GM12878 (cell line): ENCODE data around the gene KCNC4. TPM values are rescaled to one million over a fixed set of nuclear protein-coding genes. Genes with fewer than 3 reads are reported as not detected.

Source experiments
- ATAC-seq: fragments of 200-7000 bp; cut with Tn5 transposase; 3 replicates; pipeline ENCODE4 v1.9.1; 2020; ENCODE audit warnings: mild to moderate bottlenecking, moderate library complexity
- BruUV-seq: library from RNA; stranded (reverse); fragments of 400-500 nt; replicated peaks from 2 replicates; lab custom pipeline; 2021; lab: Mats Ljungman, UMichigan
- CTCF ChIA-PET: fragments of 300-600 bp; sonication (Branson Sonifier 250); formaldehyde crosslinking; extraction: SDS; loops from one replicate; lab custom pipeline; 2021; ENCODE audit warnings: inconsistent platforms; lab: Yijun Ruan, JAX
- POLR2A ChIA-PET: fragments of 350-600 bp; formaldehyde crosslinking; extraction: SDS; loops from one replicate; lab custom pipeline; 2021; ENCODE audit warnings: inconsistent platforms; lab: Charles Lee
- RAD21 ChIA-PET: fragments of 300-600 bp; sonication (Branson Sonifier 250); formaldehyde crosslinking; loops from one replicate; lab custom pipeline; 2023; ENCODE audit warnings: antibody characterized with exemption; ENCODE audit not compliant: unreplicated experiment; lab: Charles Lee
- SMC1A ChIA-PET: fragments of 300-600 bp; sonication (Branson Sonifier 250); formaldehyde crosslinking; loops from one replicate; lab custom pipeline; 2023; ENCODE audit not compliant: unreplicated experiment, uncharacterized antibody; lab: Charles Lee
- DNase-seq: peaks from one replicate; pipeline ENCODE4 v3.0.0-alpha.2; 2011; ENCODE audit warnings: low read depth, low spot score
- FAIRE-seq: peaks from 3 replicates; lab custom pipeline; 2011; peaks lifted over from hg19 to GRCh38; lab: Jason Lieb, UNC
- H2AFZ ChIP-seq: 2 replicates; pipeline ENCODE4 v1.6.0; 2011; ENCODE audit warnings: low read depth, low read length, control low read depth; ENCODE audit not compliant: control insufficient read depth
- H3K27ac ChIP-seq: 2 replicates; pipeline ENCODE4 v1.5.1; 2011; ENCODE audit warnings: control low read depth; ENCODE audit not compliant: control insufficient read depth, insufficient read depth
- H3K27me3 ChIP-seq, 2 experiments: replicated peaks in 1 of 2; 2 replicates each; pipeline versions ENCODE4 v1.6.0 to v1.6.1; 2011; ENCODE audit warnings: low read length in 1 of 2; ENCODE audit not compliant: control insufficient read depth in 2 of 2, insufficient read depth in 2 of 2
- H3K36me3 ChIP-seq, 2 experiments: 2 replicates each; pipeline ENCODE4 v1.5.1; 2011; ENCODE audit warnings: low read length in 1 of 2; ENCODE audit not compliant: control insufficient read depth in 2 of 2, insufficient read depth in 2 of 2
- H3K4me1 ChIP-seq: 2 replicates; pipeline ENCODE4 v1.6.1; 2011; ENCODE audit warnings: mild to moderate bottlenecking, low read length, moderate library complexity, mixed read lengths; ENCODE audit not compliant: control insufficient read depth, insufficient read depth
- H3K4me2 ChIP-seq: 2 replicates; pipeline ENCODE4 v1.6.0; 2011; ENCODE audit warnings: control low read depth; ENCODE audit not compliant: control insufficient read depth, insufficient read depth
- H3K4me3 ChIP-seq: fragments of 200-600 bp; sonication (generic); 2 replicates; pipeline ENCODE4 v1.5.1; 2016
- H3K79me2 ChIP-seq: 2 replicates; pipeline ENCODE4 v1.6.0; 2011; ENCODE audit warnings: low read length; ENCODE audit not compliant: control insufficient read depth, insufficient read depth
- H3K9ac ChIP-seq: 2 replicates; pipeline ENCODE4 v1.8.0; 2011; ENCODE audit warnings: low read length, control low read depth, mixed read lengths; ENCODE audit not compliant: control insufficient read depth, insufficient read depth
- H3K9me3 ChIP-seq: replicated peaks from 3 replicates; pipeline ENCODE4 v1.5.1; 2011; ENCODE audit warnings: mild to moderate bottlenecking, low read length; ENCODE audit not compliant: control insufficient read depth, insufficient read depth
- H4K20me1 ChIP-seq: 2 replicates; pipeline ENCODE4 v1.6.0; 2011; ENCODE audit not compliant: control insufficient read depth, insufficient read depth
- ATF7 ChIP-seq: fragments of 450-650 bp; IDR thresholded peaks from 2 replicates; pipeline ENCODE4 v1.6.1; 2016; ENCODE audit warnings: low read depth, mild to moderate bottlenecking
- BCL3 ChIP-seq: IDR thresholded peaks from 2 replicates; pipeline ENCODE4 v1.6.1; 2011; ENCODE audit warnings: borderline replicate concordance, low read depth, mild to moderate bottlenecking, moderate library complexity, low read length; ENCODE audit not compliant: insufficient read depth, poor library complexity, severe bottlenecking
- BHLHE40 ChIP-seq, 2 experiments: fragments of 450-650 bp in 1 of 2; IDR thresholded peaks; 2 replicates each; pipeline ENCODE4 v1.6.1; 2011 to 2017; ENCODE audit warnings: low read depth in 2 of 2, borderline replicate concordance in 1 of 2, improper control_type of control experiment in 1 of 2, low read length in 1 of 2, mild to moderate bottlenecking in 1 of 2
- ETV6 ChIP-seq, 2 experiments: fragments of 450-650 bp in 1 of 2; IDR thresholded peaks in 1 of 2; conservative IDR thresholded peaks in 1 of 2; 2 replicates each; pipeline ENCODE4 v1.6.1; 2014; ENCODE audit warnings: antibody characterized with exemption in 1 of 2, borderline replicate concordance in 1 of 2, low read depth in 1 of 2, mild to moderate bottlenecking in 1 of 2, moderate library complexity in 1 of 2
- IRF5 ChIP-seq: fragments of 450-650 bp; IDR thresholded peaks from 2 replicates; pipeline ENCODE4 v1.6.1; 2017; ENCODE audit warnings: borderline replicate concordance
- NR2C1 ChIP-seq: fragments of 450-650 bp; IDR thresholded peaks from 2 replicates; pipeline ENCODE4 v1.6.1; 2017; ENCODE audit warnings: antibody characterized with exemption, mild to moderate bottlenecking, moderate library complexity
- RAD21 ChIP-seq: IDR thresholded peaks from 2 replicates; pipeline ENCODE4 v1.6.1; 2011; ENCODE audit warnings: mild to moderate bottlenecking, low read depth, low read length, moderate library complexity; ENCODE audit not compliant: insufficient read depth
- RCOR1 ChIP-seq: conservative IDR thresholded peaks from 2 replicates; pipeline ENCODE4 v1.6.1; 2012; ENCODE audit warnings: low read depth, low read length, improper control_type of control experiment
- SREBF2 ChIP-seq: IDR thresholded peaks from 2 replicates; pipeline ENCODE4 v1.6.1; 2012; ENCODE audit warnings: mild to moderate bottlenecking, low read length
- WGBS: methylation state at CpG from one replicate; pipeline ENCODE4 v1.1.6; 2016; ENCODE audit warnings: low lambda C conversion rate; ENCODE audit not compliant: insufficient replicate concordance, insufficient coverage; ENCODE audit errors: missing lambda C conversion rate; 5-methylcytosine and 5-hydroxymethylcytosine counted together
- in situ Hi-C: fragments of 300-500 bp; cut with MboI; formaldehyde crosslinking; loops from 9 replicates; pipeline ENCODE4 v1.14.3; 2018; ENCODE audit warnings: mixed read lengths
- intact Hi-C: fragments of 100-400 bp; cut with micrococcal nuclease; formaldehyde crosslinking; loops from one replicate; pipeline ENCODE4 v1.14.2; 2022; ENCODE audit not compliant: unreplicated experiment
- polyA plus RNA-seq, 11 experiments: library from polyadenylated mRNA; depleted of rRNA in 4 of 11; unstranded in 6 of 11; stranded (reverse) in 5 of 11; fragments of >200 nt; fragmentation: Nextera tagmentation in 4 of 11; fragmentation: Illumina TruSeq in 1 of 11; extraction: Ambion mirVana in 4 of 11; extraction: Trizol in 1 of 11; gene quantifications; 1 replicate in 1 of 11; 2 replicates in 10 of 11; pipeline versions ENCODE4 v1.2.1 to v1.2.3, GENCODE V29; 2011 to 2016; ENCODE audit warnings: inconsistent platforms in 2 of 11, missing spikeins in 2 of 11, low read depth in 1 of 11
- total RNA-seq, 4 experiments: library from RNA; depleted of rRNA in 3 of 4; stranded (reverse); fragments of >200 nt in 3 of 4; fragmentation: Illumina TruSeq in 1 of 4; extraction: Trizol in 1 of 4; gene quantifications; 2 replicates each; pipeline versions ENCODE4 v1.2.1 to v1.2.3, GENCODE V29; 2013 to 2021
- TF ChIP-seq, protein P1 (sequence below): fragments of 450-650 bp; conservative IDR thresholded peaks from 2 replicates; pipeline ENCODE4 v1.6.1; 2017; ENCODE audit warnings: mild to moderate bottlenecking, moderate library complexity
- TF ChIP-seq, protein P2 (sequence below): fragments of 450-650 bp; IDR thresholded peaks from 2 replicates; pipeline ENCODE4 v1.6.1; 2018; ENCODE audit warnings: mild to moderate bottlenecking, low read depth, moderate library complexity; ENCODE audit not compliant: partially characterized antibody
- TF ChIP-seq, protein P3 (sequence below): fragments of 450-650 bp; formaldehyde crosslinking; IDR thresholded peaks from 2 replicates; pipeline ENCODE4 v1.5.0; 2022; ENCODE audit warnings: mild to moderate bottlenecking, missing genetic modification characterization

The KCNC4 gene
- total and polyA plus RNA-seq, 10 of the 15 experiments (the other 5 are each of a cell fraction or from before 2014, with no cell fraction given), result 0.06 to 1.7 (median 0.36) TPM

GRCh38 chr1:110227774-110228173 lies 17.7 kb downstream of the KCNC4 start:
- FAIRE-seq, result no peak
- POLR2A ChIA-PET, result interaction anchor here (1.1 kb wide), 1 partner anchor 62 kb away, joined by 5 read pairs; no protein-coding TSS in a partner anchor
- SMC1A ChIA-PET, result interaction anchor here (1.1 to 1.8 kb wide), 2 partner anchors 12 to 85 kb away, joined by 3 to 5 read pairs; no protein-coding TSS in a partner anchor
- RAD21 ChIA-PET, result no interaction called here
- H3K27ac ChIP-seq, result no peak overlapping the region
- no peaks in the 10 kb centered on the region for H3K79me2 ChIP-seq
- no peaks in the 10 kb centered on the region for H4K20me1 ChIP-seq
- H3K9ac ChIP-seq, result no peak overlapping the region
- CTCF ChIA-PET, result no interaction called here
- H3K27me3 ChIP-seq, result no peaks in the 10 kb centered on the region
- intact Hi-C loops, result no loop called here
- no peak overlapping the region for H2AFZ ChIP-seq
- ATAC-seq, result no peak
- BruUV-seq, result no TSS peak
- H3K4me1 ChIP-seq, result no peaks in the 10 kb centered on the region
- no peaks in the 10 kb centered on the region for H3K9me3 ChIP-seq
- WGBS, result 69% methylated on average over 12 of the region's 12 CpGs
- H3K4me2 ChIP-seq, result no peak overlapping the region
- no peak overlapping the region for H3K4me3 ChIP-seq
- no peak for DNase-seq
- H3K36me3 ChIP-seq, result no peaks in the 10 kb centered on the region
- in situ Hi-C loops, result no loop called here
- no peak for TF ChIP-seq ETV6 (conservative IDR thresholded peaks at IDR 0.05 in 1 of 2, IDR thresholded peaks at IDR 0.05 in 1 of 2; ENCODE audit: borderline replicate concordance in 1 of 2, low read depth in 1 of 2)
- TF ChIP-seq, protein P1, sequence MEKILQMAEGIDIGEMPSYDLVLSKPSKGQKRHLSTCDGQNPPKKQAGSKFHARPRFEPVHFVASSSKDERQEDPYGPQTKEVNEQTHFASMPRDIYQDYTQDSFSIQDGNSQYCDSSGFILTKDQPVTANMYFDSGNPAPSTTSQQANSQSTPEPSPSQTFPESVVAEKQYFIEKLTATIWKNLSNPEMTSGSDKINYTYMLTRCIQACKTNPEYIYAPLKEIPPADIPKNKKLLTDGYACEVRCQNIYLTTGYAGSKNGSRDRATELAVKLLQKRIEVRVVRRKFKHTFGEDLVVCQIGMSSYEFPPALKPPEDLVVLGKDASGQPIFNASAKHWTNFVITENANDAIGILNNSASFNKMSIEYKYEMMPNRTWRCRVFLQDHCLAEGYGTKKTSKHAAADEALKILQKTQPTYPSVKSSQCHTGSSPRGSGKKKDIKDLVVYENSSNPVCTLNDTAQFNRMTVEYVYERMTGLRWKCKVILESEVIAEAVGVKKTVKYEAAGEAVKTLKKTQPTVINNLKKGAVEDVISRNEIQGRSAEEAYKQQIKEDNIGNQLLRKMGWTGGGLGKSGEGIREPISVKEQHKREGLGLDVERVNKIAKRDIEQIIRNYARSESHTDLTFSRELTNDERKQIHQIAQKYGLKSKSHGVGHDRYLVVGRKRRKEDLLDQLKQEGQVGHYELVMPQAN, result no peak
- TF ChIP-seq RCOR1, result no peak
- no peak for TF ChIP-seq BHLHE40 (IDR thresholded peaks at IDR 0.05; ENCODE audit: borderline replicate concordance in 1 of 2, low read depth in 2 of 2, low read length in 1 of 2)
- no peak for TF ChIP-seq BCL3
- TF ChIP-seq, protein P2, sequence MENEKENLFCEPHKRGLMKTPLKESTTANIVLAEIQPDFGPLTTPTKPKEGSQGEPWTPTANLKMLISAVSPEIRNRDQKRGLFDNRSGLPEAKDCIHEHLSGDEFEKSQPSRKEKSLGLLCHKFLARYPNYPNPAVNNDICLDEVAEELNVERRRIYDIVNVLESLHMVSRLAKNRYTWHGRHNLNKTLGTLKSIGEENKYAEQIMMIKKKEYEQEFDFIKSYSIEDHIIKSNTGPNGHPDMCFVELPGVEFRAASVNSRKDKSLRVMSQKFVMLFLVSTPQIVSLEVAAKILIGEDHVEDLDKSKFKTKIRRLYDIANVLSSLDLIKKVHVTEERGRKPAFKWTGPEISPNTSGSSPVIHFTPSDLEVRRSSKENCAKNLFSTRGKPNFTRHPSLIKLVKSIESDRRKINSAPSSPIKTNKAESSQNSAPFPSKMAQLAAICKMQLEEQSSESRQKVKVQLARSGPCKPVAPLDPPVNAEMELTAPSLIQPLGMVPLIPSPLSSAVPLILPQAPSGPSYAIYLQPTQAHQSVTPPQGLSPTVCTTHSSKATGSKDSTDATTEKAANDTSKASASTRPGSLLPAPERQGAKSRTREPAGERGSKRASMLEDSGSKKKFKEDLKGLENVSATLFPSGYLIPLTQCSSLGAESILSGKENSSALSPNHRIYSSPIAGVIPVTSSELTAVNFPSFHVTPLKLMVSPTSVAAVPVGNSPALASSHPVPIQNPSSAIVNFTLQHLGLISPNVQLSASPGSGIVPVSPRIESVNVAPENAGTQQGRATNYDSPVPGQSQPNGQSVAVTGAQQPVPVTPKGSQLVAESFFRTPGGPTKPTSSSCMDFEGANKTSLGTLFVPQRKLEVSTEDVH, result no peak
- no peak for TF ChIP-seq IRF5
- no peak for TF ChIP-seq SREBF2
- TF ChIP-seq NR2C1, result no peak
- no peak for TF ChIP-seq ATF7
- TF ChIP-seq RAD21, result no peak
- TF ChIP-seq, protein P3, sequence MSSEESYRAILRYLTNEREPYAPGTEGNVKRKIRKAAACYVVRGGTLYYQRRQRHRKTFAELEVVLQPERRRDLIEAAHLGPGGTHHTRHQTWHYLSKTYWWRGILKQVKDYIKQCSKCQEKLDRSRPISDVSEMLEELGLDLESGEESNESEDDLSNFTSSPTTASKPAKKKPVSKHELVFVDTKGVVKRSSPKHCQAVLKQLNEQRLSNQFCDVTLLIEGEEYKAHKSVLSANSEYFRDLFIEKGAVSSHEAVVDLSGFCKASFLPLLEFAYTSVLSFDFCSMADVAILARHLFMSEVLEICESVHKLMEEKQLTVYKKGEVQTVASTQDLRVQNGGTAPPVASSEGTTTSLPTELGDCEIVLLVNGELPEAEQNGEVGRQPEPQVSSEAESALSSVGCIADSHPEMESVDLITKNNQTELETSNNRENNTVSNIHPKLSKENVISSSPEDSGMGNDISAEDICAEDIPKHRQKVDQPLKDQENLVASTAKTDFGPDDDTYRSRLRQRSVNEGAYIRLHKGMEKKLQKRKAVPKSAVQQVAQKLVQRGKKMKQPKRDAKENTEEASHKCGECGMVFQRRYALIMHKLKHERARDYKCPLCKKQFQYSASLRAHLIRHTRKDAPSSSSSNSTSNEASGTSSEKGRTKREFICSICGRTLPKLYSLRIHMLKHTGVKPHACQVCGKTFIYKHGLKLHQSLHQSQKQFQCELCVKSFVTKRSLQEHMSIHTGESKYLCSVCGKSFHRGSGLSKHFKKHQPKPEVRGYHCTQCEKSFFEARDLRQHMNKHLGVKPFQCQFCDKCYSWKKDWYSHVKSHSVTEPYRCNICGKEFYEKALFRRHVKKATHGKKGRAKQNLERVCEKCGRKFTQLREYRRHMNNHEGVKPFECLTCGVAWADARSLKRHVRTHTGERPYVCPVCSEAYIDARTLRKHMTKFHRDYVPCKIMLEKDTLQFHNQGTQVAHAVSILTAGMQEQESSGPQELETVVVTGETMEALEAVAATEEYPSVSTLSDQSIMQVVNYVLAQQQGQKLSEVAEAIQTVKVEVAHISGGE (CRISPR knock-in tag), result no peak
